Hepatocyte (in vitro differentiated cells): ENCODE measurements around the gene AEN. TPM values are rescaled to one million over a fixed set of nuclear protein-coding genes. Genes with fewer than 3 reads are reported as not detected.

Experiments used
- DNase-seq: peaks from one replicate; pipeline ENCODE4 v3.0.0-alpha.2; 2016; ENCODE audit warnings: low spot score
- H2AFZ ChIP-seq: fragments of 200-600 bp; sonication (generic); 2 replicates; pipeline ENCODE4 v1.6.0; 2016; ENCODE audit warnings: antibody characterized with exemption, mild to moderate bottlenecking
- H3K27ac ChIP-seq: fragments of 200-600 bp; sonication (generic); 2 replicates; pipeline ENCODE4 v1.5.1; 2016; ENCODE audit warnings: mild to moderate bottlenecking
- H3K27me3 ChIP-seq: fragments of 200-600 bp; sonication (generic); 2 replicates; pipeline ENCODE4 v1.6.1; 2016
- H3K36me3 ChIP-seq: fragments of 200-600 bp; sonication (generic); replicated peaks from 2 replicates; pipeline ENCODE4 v1.5.1; 2016; ENCODE audit warnings: low read depth; ENCODE audit not compliant: insufficient read depth
- H3K4me1 ChIP-seq: fragments of 200-600 bp; sonication (generic); 2 replicates; pipeline ENCODE4 v1.5.1; 2016; ENCODE audit warnings: mild to moderate bottlenecking, moderate library complexity; ENCODE audit not compliant: insufficient read depth
- H3K4me2 ChIP-seq: fragments of 200-600 bp; sonication (generic); 2 replicates; pipeline ENCODE4 v1.6.0; 2016
- H3K4me3 ChIP-seq: fragments of 200-600 bp; sonication (generic); 2 replicates; pipeline ENCODE4 v1.5.1; 2016; ENCODE audit warnings: mild to moderate bottlenecking
- H3K79me2 ChIP-seq: fragments of 200-600 bp; sonication (generic); 2 replicates; pipeline ENCODE4 v1.6.0; 2017; ENCODE audit warnings: mild to moderate bottlenecking
- H3K9me2 ChIP-seq: fragments of 200-600 bp; sonication (generic); replicated peaks from 2 replicates; pipeline ENCODE4 v1.6.0; 2017; ENCODE audit warnings: mild to moderate bottlenecking; ENCODE audit not compliant: insufficient read depth
- H3K9me3 ChIP-seq: fragments of 200-600 bp; sonication (generic); 2 replicates; pipeline ENCODE4 v1.5.1; 2016; ENCODE audit warnings: low read depth, mild to moderate bottlenecking
- H4K20me1 ChIP-seq: fragments of 200-600 bp; sonication (generic); 2 replicates; pipeline ENCODE4 v1.6.0; 2016; ENCODE audit warnings: mild to moderate bottlenecking; ENCODE audit not compliant: insufficient read depth, poor library complexity, severe bottlenecking
- EZH2 ChIP-seq: fragments of 200-600 bp; sonication (generic); IDR thresholded peaks from 2 replicates; pipeline ENCODE4 v1.6.1; 2016; ENCODE audit warnings: antibody characterized with exemption, mild to moderate bottlenecking, borderline replicate concordance
- EZH2phosphoT487 ChIP-seq: fragments of 200-600 bp; sonication (generic); IDR thresholded peaks from one replicate; pipeline ENCODE4 v1.6.1; 2018; ENCODE audit warnings: antibody characterized with exemption, mild to moderate bottlenecking, low read depth, moderate library complexity; ENCODE audit not compliant: unreplicated experiment, severe bottlenecking
- WGBS: methylation state at CpG from one replicate; pipeline ENCODE4 v1.1.6; 2016; ENCODE audit warnings: low lambda C conversion rate; ENCODE audit errors: missing lambda C conversion rate; 5-methylcytosine and 5-hydroxymethylcytosine counted together
- polyA plus RNA-seq: library from polyadenylated mRNA; unstranded; fragments of >200 nt; fragmentation: Nextera tagmentation; extraction: Ambion mirVana; gene quantifications from 2 replicates; pipeline ENCODE4 v1.2.1, GENCODE V29; 2016
- total RNA-seq: library from RNA; depleted of rRNA; stranded (reverse); fragments of >200 nt; gene quantifications from 2 replicates; pipeline ENCODE4 v1.2.3, GENCODE V29; 2014
- TF ChIP-seq, protein P1 (sequence below): fragments of 200-600 bp; sonication (generic); IDR thresholded peaks from 2 replicates; pipeline ENCODE4 v1.5.1; 2016; ENCODE audit warnings: antibody characterized with exemption, mild to moderate bottlenecking; ENCODE audit not compliant: poor library complexity

The AEN gene
- total and polyA plus RNA-seq, 2 experiments from 2014 or later, result 18.3 to 25.0 TPM

DNA sequence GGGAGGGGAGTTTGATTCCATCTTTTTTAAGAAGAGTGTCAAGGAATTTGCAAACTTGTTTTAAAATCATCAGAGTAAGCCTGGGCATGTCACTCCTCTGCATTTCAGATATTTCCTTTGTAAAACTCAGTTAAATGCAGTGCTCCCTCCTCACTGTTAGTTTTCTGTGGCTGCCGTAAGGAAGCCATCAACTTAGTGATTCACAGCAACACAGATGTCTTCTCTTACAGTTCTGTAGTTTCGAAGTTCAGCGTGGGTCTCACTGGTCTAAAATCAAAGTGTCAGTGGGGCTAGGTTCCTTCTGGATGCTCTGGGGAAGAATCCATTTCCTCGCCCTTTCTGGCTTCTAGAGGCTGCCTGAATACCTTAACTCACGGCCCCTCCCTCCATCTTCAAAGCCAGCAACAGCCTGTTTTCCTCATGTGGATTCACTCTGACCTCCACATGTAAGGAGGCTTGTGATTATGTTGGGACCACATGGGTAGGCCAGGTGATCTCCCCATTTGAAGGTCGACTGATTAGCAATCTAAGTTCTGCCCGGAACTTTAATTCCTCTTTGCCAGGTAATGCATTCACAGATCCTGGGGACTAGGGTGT lies 30.1 kb downstream of the AEN start:
- no peak overlapping the region for H3K27ac ChIP-seq
- no peak overlapping the region for H3K4me2 ChIP-seq
- no peaks in the 10 kb centered on the region for H3K27me3 ChIP-seq
- H3K36me3 ChIP-seq, result no peaks in the 10 kb centered on the region
- H3K79me2 ChIP-seq, result no peaks in the 10 kb centered on the region
- DNase-seq, result no peak
- no peak overlapping the region for H2AFZ ChIP-seq
- peaks cover 4% of the 10 kb centered on the region for H3K4me1 ChIP-seq
- 79% methylated on average over 7 of the region's 7 CpGs for WGBS
- TF ChIP-seq EZH2 (no peak), EZH2phosphoT487 (no peak)
- TF ChIP-seq, protein P1, sequence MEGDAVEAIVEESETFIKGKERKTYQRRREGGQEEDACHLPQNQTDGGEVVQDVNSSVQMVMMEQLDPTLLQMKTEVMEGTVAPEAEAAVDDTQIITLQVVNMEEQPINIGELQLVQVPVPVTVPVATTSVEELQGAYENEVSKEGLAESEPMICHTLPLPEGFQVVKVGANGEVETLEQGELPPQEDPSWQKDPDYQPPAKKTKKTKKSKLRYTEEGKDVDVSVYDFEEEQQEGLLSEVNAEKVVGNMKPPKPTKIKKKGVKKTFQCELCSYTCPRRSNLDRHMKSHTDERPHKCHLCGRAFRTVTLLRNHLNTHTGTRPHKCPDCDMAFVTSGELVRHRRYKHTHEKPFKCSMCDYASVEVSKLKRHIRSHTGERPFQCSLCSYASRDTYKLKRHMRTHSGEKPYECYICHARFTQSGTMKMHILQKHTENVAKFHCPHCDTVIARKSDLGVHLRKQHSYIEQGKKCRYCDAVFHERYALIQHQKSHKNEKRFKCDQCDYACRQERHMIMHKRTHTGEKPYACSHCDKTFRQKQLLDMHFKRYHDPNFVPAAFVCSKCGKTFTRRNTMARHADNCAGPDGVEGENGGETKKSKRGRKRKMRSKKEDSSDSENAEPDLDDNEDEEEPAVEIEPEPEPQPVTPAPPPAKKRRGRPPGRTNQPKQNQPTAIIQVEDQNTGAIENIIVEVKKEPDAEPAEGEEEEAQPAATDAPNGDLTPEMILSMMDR, result no peak
- no peak overlapping the region for H3K4me3 ChIP-seq
- no peaks in the 10 kb centered on the region for H3K9me2 ChIP-seq
- H4K20me1 ChIP-seq, result no peaks in the 10 kb centered on the region
- H3K9me3 ChIP-seq, result no peaks in the 10 kb centered on the region

DNA sequence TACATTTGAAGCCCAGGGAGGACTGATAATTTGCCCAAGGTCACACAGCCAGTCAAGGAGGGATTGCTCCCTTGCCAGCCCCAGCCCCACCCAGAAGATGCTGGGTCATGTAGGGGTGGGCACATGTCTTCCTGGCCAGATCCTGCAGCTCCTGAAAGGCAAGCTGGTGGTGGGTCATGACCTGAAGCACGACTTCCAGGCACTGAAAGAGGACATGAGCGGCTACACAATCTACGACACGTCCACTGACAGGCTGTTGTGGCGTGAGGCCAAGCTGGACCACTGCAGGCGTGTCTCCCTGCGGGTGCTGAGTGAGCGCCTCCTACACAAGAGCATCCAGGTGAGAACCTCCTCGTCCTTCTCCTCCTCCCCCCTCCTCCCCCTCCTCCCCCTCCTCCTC lies 30.8 kb downstream of the AEN start:
- 88% methylated on average over 6 of the region's 9 CpGs for WGBS
- no peak for DNase-seq
- Histone ChIP-seq H3K27me3 (no peaks in the 10 kb centered on the region), H3K4me1 (peaks cover 4% of the 10 kb centered on the region), H3K4me2 (no peak overlapping the region), H4K20me1 (no peaks in the 10 kb centered on the region), H3K27ac (no peak overlapping the region), H3K36me3 (no peaks in the 10 kb centered on the region), H2AFZ (no peak overlapping the region), H3K9me3 (no peaks in the 10 kb centered on the region), H3K4me3 (no peak overlapping the region), H3K79me2 (no peaks in the 10 kb centered on the region), H3K9me2 (no peaks in the 10 kb centered on the region)
- TF ChIP-seq, protein P1, result no peak
- no peak for TF ChIP-seq EZH2phosphoT487
- TF ChIP-seq EZH2, result no peak

DNA sequence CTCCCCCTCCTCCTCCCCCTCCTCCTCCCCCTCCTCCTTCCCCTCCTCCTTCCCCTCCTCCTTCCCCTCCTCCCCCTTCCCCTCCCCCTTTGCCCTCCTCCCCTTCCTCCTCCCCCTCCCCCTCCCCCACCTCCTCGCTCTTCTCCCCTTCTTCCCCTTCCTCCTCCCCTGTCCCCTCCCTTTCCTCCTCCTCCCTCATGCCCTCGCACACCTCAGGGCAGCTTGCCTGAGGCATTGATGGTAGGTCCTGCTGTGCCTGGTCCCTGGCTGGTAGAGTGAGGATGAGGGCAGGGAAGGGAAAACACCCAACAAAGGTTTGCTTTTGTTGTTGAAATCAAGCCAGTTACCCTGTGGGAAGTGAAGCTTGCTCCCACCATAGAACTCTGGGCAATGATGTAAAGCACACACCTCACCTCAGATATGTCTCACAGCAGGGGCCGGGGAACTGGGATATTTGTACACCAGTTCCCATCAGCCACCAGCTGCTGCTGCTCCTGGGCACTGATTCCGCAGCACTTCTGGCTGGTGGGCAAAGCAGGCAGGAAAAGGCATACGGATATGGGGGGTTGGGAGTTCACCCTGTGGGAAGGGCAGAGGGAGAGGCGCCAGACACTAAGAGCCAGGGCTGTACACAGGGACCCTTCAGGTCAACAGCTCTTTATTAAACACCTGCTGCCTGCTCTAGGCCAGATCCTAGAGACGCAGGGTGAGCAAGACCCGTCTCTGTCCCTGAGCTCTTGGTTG lies 31.5 kb downstream of the AEN start:
- Histone ChIP-seq H3K4me3 (no peak overlapping the region), H3K27me3 (no peaks in the 10 kb centered on the region), H3K4me1 (peaks cover 4% of the 10 kb centered on the region), H3K9me3 (no peaks in the 10 kb centered on the region), H2AFZ (no peak overlapping the region), H3K27ac (no peak overlapping the region), H3K9me2 (no peaks in the 10 kb centered on the region), H3K79me2 (no peaks in the 10 kb centered on the region), H3K4me2 (no peak overlapping the region), H3K36me3 (no peaks in the 10 kb centered on the region), H4K20me1 (no peaks in the 10 kb centered on the region)
- TF ChIP-seq EZH2, result no peak
- TF ChIP-seq EZH2phosphoT487, result no peak
- TF ChIP-seq, protein P1, result no peak
- DNase-seq, result no peak
- WGBS, result 72% methylated on average over 7 of the region's 8 CpGs
